Mesendoderm (in vitro differentiated cells): ENCODE results near the gene SYT7.

Experiments used
- DNase-seq: peaks from one replicate; pipeline ENCODE4 v3.0.0; 2013
- H2AK5ac ChIP-seq: 2 replicates; pipeline ENCODE4 v1.6.1; 2013; ENCODE audit warnings: low read length, inconsistent platforms
- H2BK120ac ChIP-seq: 2 replicates; pipeline ENCODE4 v1.6.1; 2013; ENCODE audit warnings: low read depth, mild to moderate bottlenecking, low read length, moderate library complexity, mixed read lengths
- H2BK15ac ChIP-seq: replicated peaks from 2 replicates; pipeline ENCODE4 v1.6.1; 2013; ENCODE audit warnings: low read depth, mild to moderate bottlenecking, moderate library complexity
- H2BK5ac ChIP-seq: 2 replicates; pipeline ENCODE4 v1.6.1; 2013; ENCODE audit warnings: low read length, inconsistent platforms
- H3K18ac ChIP-seq: 2 replicates; pipeline ENCODE4 v1.6.1; 2013; ENCODE audit warnings: mild to moderate bottlenecking, low read length, mixed read lengths
- H3K23ac ChIP-seq: one replicate; pipeline ENCODE4 v1.6.1; 2013; ENCODE audit warnings: low read length
- H3K27ac ChIP-seq: 2 replicates; pipeline ENCODE4 v1.5.1; 2013; ENCODE audit warnings: low read depth, mild to moderate bottlenecking, inconsistent platforms, low read length, moderate library complexity
- H3K27me3 ChIP-seq: 2 replicates; pipeline ENCODE4 v1.6.1; 2013; ENCODE audit warnings: low read length, control low read depth, mild to moderate bottlenecking, inconsistent platforms; ENCODE audit not compliant: insufficient read depth, poor library complexity
- H3K36me3 ChIP-seq: 2 replicates; pipeline ENCODE4 v1.6.1; 2013; ENCODE audit warnings: low read length, inconsistent platforms; ENCODE audit not compliant: control insufficient read depth, insufficient read depth
- H3K4ac ChIP-seq: one replicate; pipeline ENCODE4 v1.6.1; 2013; ENCODE audit warnings: low read depth, mild to moderate bottlenecking, low read length, moderate library complexity
- H3K4me1 ChIP-seq: 2 replicates; pipeline ENCODE4 v1.6.1; 2013; ENCODE audit warnings: low read depth, low read length, inconsistent platforms; ENCODE audit not compliant: control insufficient read depth
- H3K4me2 ChIP-seq: 2 replicates; pipeline ENCODE4 v1.6.1; 2013; ENCODE audit warnings: low read length
- H3K4me3 ChIP-seq: 2 replicates; pipeline ENCODE4 v1.5.1; 2013; ENCODE audit warnings: mild to moderate bottlenecking, low read length
- H3K56ac ChIP-seq: one replicate; pipeline ENCODE4 v1.6.1; 2013; ENCODE audit warnings: low read length
- H3K79me1 ChIP-seq: 2 replicates; pipeline ENCODE4 v1.6.1; 2013; ENCODE audit warnings: low read length, inconsistent platforms
- H3K79me2 ChIP-seq: 2 replicates; pipeline ENCODE4 v1.6.1; 2013; ENCODE audit warnings: mild to moderate bottlenecking, low read length; ENCODE audit not compliant: control insufficient read depth, insufficient read depth
- H3K9ac ChIP-seq: 2 replicates; pipeline ENCODE4 v1.6.1; 2013; ENCODE audit warnings: low read length, inconsistent platforms
- H4K5ac ChIP-seq: one replicate; pipeline ENCODE4 v1.6.1; 2013; ENCODE audit warnings: low read length
- H4K8ac ChIP-seq: one replicate; pipeline ENCODE4 v1.6.1; 2013; ENCODE audit warnings: low read depth, mild to moderate bottlenecking, control low read depth, low read length, moderate library complexity
- WGBS: extraction: QIAGEN DNeasy Blood & Tissue Kit; methylation state at CpG from one replicate; pipeline ENCODE4 v1.1.7; 2013; ENCODE audit warnings: low lambda C conversion rate, missing lambda C conversion rate; ENCODE audit not compliant: insufficient coverage; ENCODE audit errors: extremely low coverage; 5-methylcytosine and 5-hydroxymethylcytosine counted together

Gene SYT7

DNA sequence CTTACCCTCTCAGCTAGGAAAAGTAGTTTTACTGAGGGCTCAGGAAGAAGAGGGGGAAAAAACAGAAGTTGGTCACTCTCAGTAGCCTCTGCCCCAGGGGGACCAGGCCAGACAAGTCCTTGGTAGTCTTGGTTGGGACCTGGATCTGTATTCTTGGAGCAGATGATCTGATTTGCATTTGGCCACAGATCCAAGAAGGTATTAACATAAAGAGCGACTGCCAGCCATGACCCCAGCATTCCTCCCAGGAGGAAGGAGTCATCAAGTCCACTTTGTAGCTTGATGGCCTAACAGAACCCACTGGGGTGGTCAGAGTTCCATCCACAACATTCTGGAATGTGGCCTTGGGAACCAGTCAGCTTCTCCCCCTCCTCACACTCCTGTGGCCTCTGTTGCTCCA lies 78.4 kb downstream of the SYT7 start:
- Histone ChIP-seq H2BK5ac (no peak overlapping the region), H3K36me3 (no peaks in the 10 kb centered on the region), H3K27me3 (no peaks in the 10 kb centered on the region), H2AK5ac (no peak overlapping the region), H3K4me1 (no peaks in the 10 kb centered on the region), H3K79me2 (no peaks in the 10 kb centered on the region), H3K56ac (no peak overlapping the region), H3K4me2 (no peak overlapping the region), H3K23ac (no peak overlapping the region), H3K4me3 (no peak overlapping the region), H4K5ac (no peak overlapping the region), H2BK120ac (no peak overlapping the region), H3K4ac (no peak overlapping the region), H2BK15ac (no peak overlapping the region), H3K9ac (no peak overlapping the region), H3K27ac (no peak overlapping the region), H3K79me1 (no peaks in the 10 kb centered on the region), H4K8ac (no peak overlapping the region), H3K18ac (no peak overlapping the region)
- DNase-seq: no peak
- no CpG with 5 or more reads among the region's 1 CpG for WGBS

DNA sequence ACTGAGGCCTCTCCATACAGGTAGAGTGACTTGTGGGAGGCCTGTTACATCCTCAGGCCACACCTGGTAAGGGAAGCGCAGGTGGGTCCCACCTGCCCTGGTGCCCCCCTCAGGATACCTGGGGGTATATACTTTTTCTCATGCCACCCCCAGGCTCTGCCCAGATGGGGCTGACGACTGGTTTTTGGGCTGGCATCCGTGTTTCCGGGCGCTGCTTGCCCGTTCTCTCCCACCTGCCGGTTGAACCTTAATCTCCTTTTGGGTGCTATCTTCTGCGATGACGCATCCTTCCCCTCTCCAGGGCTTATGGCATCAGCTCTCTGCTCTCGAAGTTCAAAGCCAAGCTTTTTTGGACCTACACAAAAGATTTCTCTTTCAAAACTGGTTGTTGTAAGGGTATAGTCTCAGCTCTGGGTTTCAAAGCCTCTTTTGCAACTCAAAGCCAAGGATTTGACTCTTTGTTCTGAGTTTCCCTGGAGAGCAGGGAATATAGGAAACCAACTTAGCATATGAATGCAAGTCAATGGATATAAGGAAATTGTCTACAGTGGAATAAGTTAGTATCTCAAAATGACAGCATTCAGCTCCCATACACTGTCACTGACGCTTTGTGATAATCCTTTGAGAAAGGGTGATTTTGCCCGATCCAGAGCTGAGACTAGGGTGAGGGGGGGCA lies 80.9 kb downstream of the SYT7 start:
- Histone ChIP-seq H3K4ac (no peak overlapping the region), H3K4me3 (no peak overlapping the region), H2BK120ac (no peak overlapping the region), H3K79me2 (no peaks in the 10 kb centered on the region), H3K4me2 (no peak overlapping the region), H3K56ac (no peak overlapping the region), H4K5ac (no peak overlapping the region), H3K9ac (no peak overlapping the region), H3K36me3 (no peaks in the 10 kb centered on the region), H3K27ac (no peak overlapping the region), H3K18ac (no peak overlapping the region), H2AK5ac (no peak overlapping the region), H3K4me1 (no peaks in the 10 kb centered on the region), H2BK5ac (no peak overlapping the region), H3K27me3 (no peaks in the 10 kb centered on the region), H4K8ac (no peak overlapping the region), H3K23ac (no peak overlapping the region), H2BK15ac (no peak overlapping the region), H3K79me1 (no peaks in the 10 kb centered on the region)
- WGBS: no CpG with 5 or more reads among the region's 12 CpGs
- no peak for DNase-seq

DNA sequence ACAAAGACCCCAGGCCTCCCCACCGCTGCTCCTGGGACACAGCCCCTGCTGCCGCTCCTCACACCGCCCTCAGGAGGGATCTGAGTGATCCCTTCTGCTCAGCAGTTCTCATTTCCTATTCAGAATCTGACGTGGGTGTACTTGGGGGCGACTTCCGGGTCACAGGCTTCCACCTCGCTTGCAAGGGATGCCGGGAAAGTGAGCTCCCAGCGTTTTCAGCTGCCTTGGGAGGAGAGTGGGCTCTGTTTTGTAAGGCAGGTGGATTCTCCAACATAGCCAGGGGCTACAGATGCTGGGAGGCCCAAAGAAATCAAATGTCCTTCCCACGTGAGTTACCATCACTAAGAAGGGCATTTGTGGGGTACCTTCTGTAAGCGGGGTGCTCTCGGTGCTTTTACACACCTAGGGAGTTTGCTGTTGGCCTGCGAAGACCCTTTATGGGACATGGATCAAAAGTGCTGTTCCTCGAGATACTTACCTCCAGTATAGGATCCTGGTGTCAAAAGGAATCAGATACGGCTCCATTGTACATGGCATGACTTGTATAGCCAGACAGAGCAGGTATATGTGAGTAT lies 82.0 kb downstream of the SYT7 start:
- Histone ChIP-seq H2BK5ac (no peak overlapping the region), H2AK5ac (no peak overlapping the region), H3K4ac (no peak overlapping the region), H3K79me1 (no peaks in the 10 kb centered on the region), H3K4me1 (no peaks in the 10 kb centered on the region), H3K27me3 (no peaks in the 10 kb centered on the region), H3K36me3 (no peaks in the 10 kb centered on the region), H3K4me2 (no peak overlapping the region), H2BK120ac (no peak overlapping the region), H3K4me3 (no peak overlapping the region), H4K5ac (no peak overlapping the region), H2BK15ac (no peak overlapping the region), H3K79me2 (no peaks in the 10 kb centered on the region), H3K56ac (no peak overlapping the region), H4K8ac (no peak overlapping the region), H3K23ac (no peak overlapping the region), H3K9ac (no peak overlapping the region), H3K18ac (no peak overlapping the region), H3K27ac (no peak overlapping the region)
- no CpG with 5 or more reads among the region's 15 CpGs for WGBS
- no peak for DNase-seq

DNA sequence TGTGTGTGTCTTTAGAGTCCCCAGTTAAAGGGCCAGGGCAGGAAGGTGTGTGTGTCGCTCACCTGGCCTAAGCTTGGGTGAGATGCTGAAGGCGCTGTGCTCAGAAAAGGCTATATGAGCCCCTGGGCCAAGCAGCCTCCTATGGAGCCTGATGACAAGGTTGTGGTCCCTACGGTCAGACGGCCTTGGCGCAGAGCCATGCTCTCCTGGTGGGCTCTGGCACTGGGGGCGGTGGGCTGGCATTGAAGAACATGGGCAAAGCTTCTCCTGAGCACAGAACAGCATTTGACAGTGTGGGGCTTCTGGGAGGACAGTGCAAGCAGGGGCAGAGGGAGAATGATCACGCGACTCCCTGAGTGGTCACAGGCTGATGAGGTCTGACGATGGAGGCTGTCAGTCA lies 83.0 kb downstream of the SYT7 start:
- no peak for DNase-seq
- Histone ChIP-seq H3K36me3 (no peaks in the 10 kb centered on the region), H4K8ac (no peak overlapping the region), H3K18ac (no peak overlapping the region), H4K5ac (no peak overlapping the region), H2AK5ac (no peak overlapping the region), H3K79me2 (no peaks in the 10 kb centered on the region), H3K27ac (no peak overlapping the region), H3K4me1 (no peaks in the 10 kb centered on the region), H3K4ac (no peak overlapping the region), H3K56ac (no peak overlapping the region), H2BK120ac (no peak overlapping the region), H3K23ac (no peak overlapping the region), H3K79me1 (no peaks in the 10 kb centered on the region), H2BK15ac (no peak overlapping the region), H3K4me3 (no peak overlapping the region), H3K27me3 (no peaks in the 10 kb centered on the region), H3K9ac (no peak overlapping the region), H3K4me2 (no peak overlapping the region), H2BK5ac (no peak overlapping the region)
- WGBS: no CpG with 5 or more reads among the region's 9 CpGs

DNA sequence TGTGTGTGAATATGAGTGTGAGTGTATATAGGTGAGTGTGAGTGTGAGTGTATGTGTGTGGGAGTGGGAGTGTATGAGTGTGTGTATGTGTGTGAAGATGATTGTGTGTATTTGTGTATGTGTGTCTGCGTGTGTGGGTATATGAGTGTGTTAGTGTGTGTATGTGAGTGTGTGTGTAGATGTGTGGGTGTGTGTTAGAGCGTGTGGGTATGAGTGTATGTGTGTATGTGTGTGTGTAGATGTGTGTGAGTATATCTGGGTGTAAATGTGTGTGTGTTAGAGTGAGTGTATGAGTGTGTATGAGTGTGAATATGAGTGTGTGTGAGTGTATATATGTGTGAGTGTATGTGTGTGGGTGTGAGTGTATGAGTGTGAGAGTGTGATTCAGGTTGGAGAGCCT lies 83.4 kb downstream of the SYT7 start:
- Histone ChIP-seq H3K9ac (no peak overlapping the region), H3K27ac (no peak overlapping the region), H3K18ac (no peak overlapping the region), H2BK5ac (no peak overlapping the region), H3K79me2 (no peaks in the 10 kb centered on the region), H2AK5ac (no peak overlapping the region), H2BK120ac (no peak overlapping the region), H3K79me1 (no peaks in the 10 kb centered on the region), H3K56ac (no peak overlapping the region), H3K23ac (no peak overlapping the region), H3K4me3 (no peak overlapping the region), H3K36me3 (no peaks in the 10 kb centered on the region), H3K4me2 (no peak overlapping the region), H3K27me3 (no peaks in the 10 kb centered on the region), H3K4ac (no peak overlapping the region), H4K5ac (no peak overlapping the region), H3K4me1 (no peaks in the 10 kb centered on the region), H4K8ac (no peak overlapping the region), H2BK15ac (no peak overlapping the region)
- DNase-seq: no peak
- WGBS: 100% methylated on average over 2 of the region's 2 CpGs
